ENCODE measurements around the gene PLEKHA7.

- no peak for TF ChIP-seq CTCF (IDR thresholded peaks at IDR 0.05)
- no peak for TF ChIP-seq ZFX (IDR thresholded peaks at IDR 0.05; ENCODE audit: borderline replicate concordance)
These were observed 40.8 kb downstream of the PLEKHA7 start for GRCh38 chr11:16973338-16973964.
